Measurements from ENCODE around the gene RNF123.

- TF ChIP-seq RAD21 (IDR thresholded peaks at IDR 0.05; ENCODE audit: low read depth) (no peak), CEBPB (IDR thresholded peaks at IDR 0.05) (no peak), TCF12 (IDR thresholded peaks at IDR 0.05; ENCODE audit: low read depth) (no peak), TAF1 (IDR thresholded peaks at IDR 0.05; ENCODE audit: low read depth) (no peak), EGR1 (IDR thresholded peaks at IDR 0.05) (no peak), FOXM1 (IDR thresholded peaks at IDR 0.05; ENCODE audit: borderline replicate concordance, low read depth) (no peak), EP300 (IDR thresholded peaks at IDR 0.05; ENCODE audit: borderline replicate concordance) (no peak), ZBTB7A (IDR thresholded peaks at IDR 0.05; ENCODE audit: low read depth) (no peak), MAX (IDR thresholded peaks at IDR 0.05) (no peak), TEAD4 (IDR thresholded peaks at IDR 0.05) (no peak), CREB1 (IDR thresholded peaks at IDR 0.05; ENCODE audit: low read depth) (no peak), REST (IDR thresholded peaks at IDR 0.05; ENCODE audit: low read depth) (no peak)
Observed at GRCh38 chr3:49654176-49654825, 35.1 kb upstream of the RNF123 start.

All from Ishikawa (cell line).